ENCODE data around the gene VPS36.
"Not testable (repeated sequence)": the region's sequence is repeated elsewhere in the genome, so short reads cannot be mapped to it uniquely, and the experiment has no call there.

DNA sequence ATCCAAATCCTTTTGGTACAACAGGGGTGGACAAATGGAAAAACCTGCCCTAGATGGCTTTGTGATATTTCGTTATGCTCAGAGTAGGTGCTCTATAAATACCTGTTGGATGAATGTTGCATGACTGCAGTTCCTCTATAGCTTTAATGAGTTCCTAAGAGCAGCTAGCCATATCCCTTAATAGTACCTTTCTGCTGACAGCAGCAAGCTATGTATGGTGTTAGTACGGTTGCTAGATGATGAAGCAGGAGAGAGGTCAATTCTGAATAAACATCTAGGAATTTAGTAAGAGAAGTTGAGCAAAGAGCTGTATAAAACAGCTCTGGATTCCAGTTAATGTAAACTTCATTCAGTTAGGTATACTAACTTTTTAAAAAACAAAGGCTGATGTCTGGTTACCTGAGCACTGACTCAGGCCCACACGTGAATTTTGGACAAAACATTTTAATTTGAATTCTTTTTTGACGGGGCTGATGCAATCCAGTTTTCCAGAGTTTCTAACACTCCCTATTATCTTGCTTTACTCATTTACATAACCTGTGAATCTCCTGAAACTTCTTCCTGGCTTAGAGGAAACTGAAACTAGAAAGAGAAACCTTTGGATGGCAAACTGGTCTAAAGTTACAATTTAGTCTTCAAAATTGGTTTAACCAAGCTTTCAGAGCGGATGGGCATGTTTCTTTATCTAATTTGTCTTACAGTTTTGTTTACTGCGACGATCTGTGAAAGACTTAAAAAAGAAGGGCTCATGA is 30.4 kb upstream of the VPS36 start:
- TF ChIP-seq SUZ12 (IDR thresholded peaks at IDR 0.05); FOXA1 (IDR thresholded peaks at IDR 0.05); HDGF (IDR thresholded peaks at IDR 0.05; ENCODE audit: borderline replicate concordance); TARDBP (IDR thresholded peaks at IDR 0.05); BHLHE40 (IDR thresholded peaks at IDR 0.05; ENCODE audit: borderline replicate concordance); SP1 (IDR thresholded peaks at IDR 0.05): not testable (repeated sequence)
